Measurements from ENCODE around the gene RAP1GAP. TPM values are rescaled to one million over a fixed set of nuclear protein-coding genes. Genes with fewer than 3 reads are reported as not detected.

RAP1GAP gene
- total and polyA plus RNA-seq, 9 of the 15 experiments (the other 6 are each of a cell fraction or from before 2014, with no cell fraction given): 0.29 to 30.2 (median 19.2) TPM

GRCh38 chr1:21673277-21673780, 4.2 kb upstream of the RAP1GAP start (continued):
- TF ChIP-seq STAT5A (IDR thresholded peaks at IDR 0.05; ENCODE audit: borderline replicate concordance, low read length) (no peak), ARID1B (IDR thresholded peaks at IDR 0.05) (peak; percentile 51), ZNF696 (CRISPR knock-in tag; conservative IDR thresholded peaks at IDR 0.05) (peak; percentile 55; the same call in 1 of the 2 replicates), NFIC (IDR thresholded peaks at IDR 0.05) (peak; percentile 55; the same call in 1 of the 2 replicates), CTBP1 (IDR thresholded peaks at IDR 0.05; ENCODE audit: borderline replicate concordance) (peak; percentile 23; the same call in 1 of the 2 replicates), HDAC1 (IDR thresholded peaks at IDR 0.05) (peak in 1 of 2 experiments; percentile 30; a peak in 1 of 4 replicates), RAD21 (CRISPR knock-in tag; conservative IDR thresholded peaks at IDR 0.05 in 1 of 2, IDR thresholded peaks at IDR 0.05 in 1 of 2) (0 out of 4 replicates have a peak, but pooled peaks of 1 of the 2 experiments have one; percentile 13), CBX1 (IDR thresholded peaks at IDR 0.05; ENCODE audit: low read depth) (no peak), MAZ (CRISPR knock-in tag; conservative IDR thresholded peaks at IDR 0.05 in 1 of 2, IDR thresholded peaks at IDR 0.05 in 1 of 2) (0 out of 4 replicates have a peak, but pooled peaks of 1 of the 2 experiments have one; percentile 24), MCM5 (IDR thresholded peaks at IDR 0.05; ENCODE audit: low read depth) (no peak), KAT7 (CRISPR knock-in tag; IDR thresholded peaks at IDR 0.05; ENCODE audit: borderline replicate concordance) (no peak), SMAD4 (CRISPR knock-in tag; conservative IDR thresholded peaks at IDR 0.05) (peak; percentile 19; the same call in 1 of the 2 replicates)
- TF ChIP-seq, protein P1, sequence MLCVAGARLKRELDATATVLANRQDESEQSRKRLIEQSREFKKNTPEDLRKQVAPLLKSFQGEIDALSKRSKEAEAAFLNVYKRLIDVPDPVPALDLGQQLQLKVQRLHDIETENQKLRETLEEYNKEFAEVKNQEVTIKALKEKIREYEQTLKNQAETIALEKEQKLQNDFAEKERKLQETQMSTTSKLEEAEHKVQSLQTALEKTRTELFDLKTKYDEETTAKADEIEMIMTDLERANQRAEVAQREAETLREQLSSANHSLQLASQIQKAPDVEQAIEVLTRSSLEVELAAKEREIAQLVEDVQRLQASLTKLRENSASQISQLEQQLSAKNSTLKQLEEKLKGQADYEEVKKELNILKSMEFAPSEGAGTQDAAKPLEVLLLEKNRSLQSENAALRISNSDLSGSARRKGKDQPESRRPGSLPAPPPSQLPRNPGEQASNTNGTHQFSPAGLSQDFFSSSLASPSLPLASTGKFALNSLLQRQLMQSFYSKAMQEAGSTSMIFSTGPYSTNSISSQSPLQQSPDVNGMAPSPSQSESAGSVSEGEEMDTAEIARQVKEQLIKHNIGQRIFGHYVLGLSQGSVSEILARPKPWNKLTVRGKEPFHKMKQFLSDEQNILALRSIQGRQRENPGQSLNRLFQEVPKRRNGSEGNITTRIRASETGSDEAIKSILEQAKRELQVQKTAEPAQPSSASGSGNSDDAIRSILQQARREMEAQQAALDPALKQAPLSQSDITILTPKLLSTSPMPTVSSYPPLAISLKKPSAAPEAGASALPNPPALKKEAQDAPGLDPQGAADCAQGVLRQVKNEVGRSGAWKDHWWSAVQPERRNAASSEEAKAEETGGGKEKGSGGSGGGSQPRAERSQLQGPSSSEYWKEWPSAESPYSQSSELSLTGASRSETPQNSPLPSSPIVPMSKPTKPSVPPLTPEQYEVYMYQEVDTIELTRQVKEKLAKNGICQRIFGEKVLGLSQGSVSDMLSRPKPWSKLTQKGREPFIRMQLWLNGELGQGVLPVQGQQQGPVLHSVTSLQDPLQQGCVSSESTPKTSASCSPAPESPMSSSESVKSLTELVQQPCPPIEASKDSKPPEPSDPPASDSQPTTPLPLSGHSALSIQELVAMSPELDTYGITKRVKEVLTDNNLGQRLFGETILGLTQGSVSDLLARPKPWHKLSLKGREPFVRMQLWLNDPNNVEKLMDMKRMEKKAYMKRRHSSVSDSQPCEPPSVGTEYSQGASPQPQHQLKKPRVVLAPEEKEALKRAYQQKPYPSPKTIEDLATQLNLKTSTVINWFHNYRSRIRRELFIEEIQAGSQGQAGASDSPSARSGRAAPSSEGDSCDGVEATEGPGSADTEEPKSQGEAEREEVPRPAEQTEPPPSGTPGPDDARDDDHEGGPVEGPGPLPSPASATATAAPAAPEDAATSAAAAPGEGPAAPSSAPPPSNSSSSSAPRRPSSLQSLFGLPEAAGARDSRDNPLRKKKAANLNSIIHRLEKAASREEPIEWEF (CRISPR knock-in tag; IDR thresholded peaks at IDR 0.05): no peak
- TF ChIP-seq, protein P2, sequence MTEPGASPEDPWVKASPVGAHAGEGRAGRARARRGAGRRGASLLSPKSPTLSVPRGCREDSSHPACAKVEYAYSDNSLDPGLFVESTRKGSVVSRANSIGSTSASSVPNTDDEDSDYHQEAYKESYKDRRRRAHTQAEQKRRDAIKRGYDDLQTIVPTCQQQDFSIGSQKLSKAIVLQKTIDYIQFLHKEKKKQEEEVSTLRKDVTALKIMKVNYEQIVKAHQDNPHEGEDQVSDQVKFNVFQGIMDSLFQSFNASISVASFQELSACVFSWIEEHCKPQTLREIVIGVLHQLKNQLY (CRISPR knock-in tag; conservative IDR thresholded peaks at IDR 0.05): no peak

Data from K562 (cell line).